Peyer's patch (tissue), 4 donors: ENCODE data around the gene VAPA. TPM values are rescaled to one million over a fixed set of nuclear protein-coding genes. Genes with fewer than 3 reads are reported as not detected.

Source experiments
- DNase-seq, 3 donors: peaks; one replicate each; pipeline ENCODE4 v3.0.0-alpha.2; 2017 to 2019
- H3K27ac ChIP-seq, 4 donors: fragments of 200-600 bp; sonication (generic); one replicate each; pipeline ENCODE4 v1.5.1; 2016 to 2019
- H3K27me3 ChIP-seq, 2 donors: fragments of 200-600 bp; sonication (generic); one replicate each; pipeline ENCODE4 v1.5.1; 2019
- H3K36me3 ChIP-seq, 3 donors: fragments of 200-600 bp; sonication (generic); one replicate each; pipeline ENCODE4 v1.5.1; 2016 to 2019
- H3K4me1 ChIP-seq, 4 donors: fragments of 200-600 bp; sonication (generic); one replicate each; pipeline ENCODE4 v1.5.1; 2016 to 2019
- H3K4me3 ChIP-seq, 4 donors: fragments of 200-600 bp; sonication (generic); 1 replicate in 3 of 4; 2 replicates in 1 of 4; pipeline ENCODE4 v1.5.1; 2016 to 2019; ENCODE audit warnings: mild to moderate bottlenecking in 1 of 4
- H3K9me3 ChIP-seq, 4 donors: fragments of 200-600 bp; sonication (generic); one replicate each; pipeline ENCODE4 v1.5.1; 2016 to 2019; ENCODE audit warnings: mild to moderate bottlenecking in 1 of 4
- CTCF ChIP-seq, 6 experiments: fragments of 450-650 bp in 4 of 6; fragments of 200-600 bp in 2 of 6; sonication (generic) in 1 of 6; IDR thresholded peaks; one replicate each; pipeline ENCODE4 v1.5.1; 2017 to 2019; ENCODE audit warnings: antibody characterized with exemption in 6 of 6, mild to moderate bottlenecking in 3 of 6, moderate library complexity in 1 of 6
- POLR2A ChIP-seq, 2 donors: fragments of 450-650 bp; IDR thresholded peaks; one replicate each; pipeline ENCODE4 v1.5.1; 2017; ENCODE audit warnings: antibody characterized with exemption in 2 of 2, mild to moderate bottlenecking in 2 of 2, moderate library complexity in 2 of 2
- total RNA-seq, 4 donors: library from RNA; depleted of rRNA; stranded (reverse); fragments of >200 nt; gene quantifications; one replicate each; pipeline ENCODE4 v1.1.0, GENCODE V29; 2016

Gene VAPA
- total RNA-seq, 4 donors from 2014 or later = 155 to 232 (median 219) TPM

GRCh38 chr18:9968081-9968848 is 54.4 kb downstream of the VAPA start:
- Histone ChIP-seq H3K27me3 (no peaks in the 10 kb centered on the region), H3K27ac (no peak overlapping the region), H3K9me3 (no peaks in the 10 kb centered on the region), H3K4me3 (no peak overlapping the region), H3K36me3 (no peaks in the 10 kb centered on the region), H3K4me1 (no peaks in the 10 kb centered on the region)
- no peak for DNase-seq
- TF ChIP-seq POLR2A (IDR thresholded peaks at IDR 0.05) = no peak
- no peak for TF ChIP-seq CTCF (IDR thresholded peaks at IDR 0.05)

- Histone ChIP-seq H3K27me3 (no peaks in the 10 kb centered on the region), H3K4me3 (no peak overlapping the region), H3K36me3 (no peaks in the 10 kb centered on the region), H3K4me1 (no peaks in the 10 kb centered on the region), H3K9me3 (no peaks in the 10 kb centered on the region), H3K27ac (no peak overlapping the region)
- DNase-seq = no peak
- TF ChIP-seq POLR2A (IDR thresholded peaks at IDR 0.05) = no peak
Measured at GRCh38 chr18:9969247-9969646, 55.4 kb downstream of the VAPA start.

- no peaks in the 10 kb centered on the region for H3K4me1 ChIP-seq
- no peak for TF ChIP-seq POLR2A (IDR thresholded peaks at IDR 0.05)
- peak; percentile 67 to 96 (median 88) for TF ChIP-seq CTCF (IDR thresholded peaks at IDR 0.05)
- H3K27ac ChIP-seq = no peak overlapping the region
- H3K4me3 ChIP-seq = no peak overlapping the region
- H3K9me3 ChIP-seq = peaks cover 0 to 10% (median 0%) of the 10 kb centered on the region in 4 donors
- H3K27me3 ChIP-seq = no peaks in the 10 kb centered on the region
- peak in 2 of 3 donors; percentile 75 to 92 for DNase-seq
- no peaks in the 10 kb centered on the region for H3K36me3 ChIP-seq
Measured at GRCh38 chr18:9971313-9971920, 57.6 kb downstream of the VAPA start.

DNA sequence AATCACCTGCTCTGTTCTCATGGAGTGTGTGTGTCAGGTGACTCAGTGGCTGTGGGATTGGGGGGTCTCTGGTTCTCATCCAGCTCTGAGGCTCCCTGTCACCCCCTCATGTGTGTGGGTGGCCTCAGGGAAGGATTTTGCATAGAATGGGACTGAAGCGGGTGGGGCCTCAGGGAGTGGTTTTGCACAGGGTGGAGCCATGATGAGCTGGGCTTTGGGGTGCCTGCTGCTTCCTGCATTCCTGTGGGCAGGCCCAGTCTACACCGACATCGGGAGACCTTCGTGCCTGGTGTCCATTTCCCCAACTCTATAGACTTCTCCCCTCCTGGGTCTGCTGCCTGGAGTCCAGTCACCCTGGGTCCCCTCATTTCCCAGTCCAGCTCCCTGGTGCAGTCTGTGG is 59.7 kb downstream of the VAPA start:
- peaks cover 0 to 11% (median 0%) of the 10 kb centered on the region in 4 donors for H3K9me3 ChIP-seq
- TF ChIP-seq POLR2A (IDR thresholded peaks at IDR 0.05) = no peak
- no peak for TF ChIP-seq CTCF (IDR thresholded peaks at IDR 0.05)
- H3K27me3 ChIP-seq = no peaks in the 10 kb centered on the region
- H3K4me1 ChIP-seq = no peaks in the 10 kb centered on the region
- no peak overlapping the region for H3K4me3 ChIP-seq
- DNase-seq = no peak
- H3K27ac ChIP-seq = no peak overlapping the region
- no peaks in the 10 kb centered on the region for H3K36me3 ChIP-seq

GRCh38 chr18:9974279-9974915 is 60.6 kb downstream of the VAPA start:
- Histone ChIP-seq H3K4me3 (no peak overlapping the region), H3K27ac (no peak overlapping the region), H3K4me1 (no peaks in the 10 kb centered on the region), H3K27me3 (no peaks in the 10 kb centered on the region), H3K9me3 (peaks cover 0 to 11% (median 0%) of the 10 kb centered on the region in 4 donors), H3K36me3 (no peaks in the 10 kb centered on the region)
- DNase-seq = no peak
- no peak for TF ChIP-seq CTCF (IDR thresholded peaks at IDR 0.05)
- TF ChIP-seq POLR2A (IDR thresholded peaks at IDR 0.05) = no peak

DNA sequence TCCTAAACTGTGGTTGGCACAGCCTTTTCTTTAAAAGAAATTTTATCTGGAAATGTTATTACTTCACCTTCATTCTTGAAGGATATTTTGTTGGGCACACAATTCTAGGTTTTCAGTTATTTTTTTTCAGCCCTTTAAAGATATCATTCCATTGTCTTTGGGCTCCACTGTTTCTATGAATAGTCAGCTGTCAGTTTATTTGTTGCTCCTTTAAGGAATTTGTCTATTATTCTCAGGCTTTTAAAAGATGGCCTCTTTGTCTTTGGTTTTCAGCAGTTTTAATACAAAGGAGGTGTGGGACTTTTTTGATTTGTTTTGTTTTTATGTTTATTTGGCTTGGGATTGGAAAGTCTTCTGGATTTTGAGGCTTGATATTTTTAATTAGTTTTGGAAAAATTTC is 61.8 kb downstream of the VAPA start:
- H3K36me3 ChIP-seq = no peaks in the 10 kb centered on the region
- H3K27me3 ChIP-seq = no peaks in the 10 kb centered on the region
- TF ChIP-seq POLR2A (IDR thresholded peaks at IDR 0.05) = no peak
- no peak for TF ChIP-seq CTCF (IDR thresholded peaks at IDR 0.05)
- no peaks in the 10 kb centered on the region for H3K4me1 ChIP-seq
- no peak for DNase-seq
- H3K4me3 ChIP-seq = no peak overlapping the region
- H3K27ac ChIP-seq = no peak overlapping the region
- H3K9me3 ChIP-seq = peaks cover 0 to 11% (median 0%) of the 10 kb centered on the region in 4 donors
